NCI-H510A treated with DMSO at 0.1 percent for 48 hours (cell line): ENCODE results near the gene GDF2.

Source experiments
- DNase-seq: peaks from one replicate; lab custom pipeline; 2025; lab: John Stamatoyannopoulos, UW

The GDF2 gene

GRCh38 chr10:47368431-47369180 lies 46.4 kb downstream of the GDF2 start:
- no peak for DNase-seq

GRCh38 chr10:47369251-47369894 lies 47.1 kb downstream of the GDF2 start:
- no peak for DNase-seq

GRCh38 chr10:47370015-47370767 lies 47.9 kb downstream of the GDF2 start:
- DNase-seq = no peak

GRCh38 chr10:47370878-47371277 lies 48.6 kb downstream of the GDF2 start:
- no peak for DNase-seq

- DNase-seq = no peak
Measured at GRCh38 chr10:47371629-47372485, 49.6 kb downstream of the GDF2 start.

- DNase-seq = no peak
Measured at GRCh38 chr10:47372726-47373125, 50.5 kb downstream of the GDF2 start.

GRCh38 chr10:47374611-47375536 lies 52.6 kb downstream of the GDF2 start:
- DNase-seq = no peak

- no peak for DNase-seq
Measured at GRCh38 chr10:47376522-47377220, 54.4 kb downstream of the GDF2 start.
